ENCODE measurements around the gene HTR3B.
"Not testable (repeated sequence)": the region's sequence is repeated elsewhere in the genome, so short reads cannot be mapped to it uniquely, and the experiment has no call there.

HTR3B gene

GRCh38 chr11:113896156-113896879 is 8.3 kb upstream of the HTR3B start:
- FAIRE-seq (peak; percentile 75), DNase-seq (ENCODE audit: insufficient read length, low spot score) (no peak)
- no peak for TF ChIP-seq POLR2A (IDR thresholded peaks at IDR 0.05; ENCODE audit: low read depth, low read length)

- TF ChIP-seq POLR2A (IDR thresholded peaks at IDR 0.05; ENCODE audit: low read depth, low read length), result no peak
- FAIRE-seq, result no peak
- DNase-seq (ENCODE audit: insufficient read length, low spot score), result no peak
Measured at GRCh38 chr11:113901141-113901540, 3.5 kb upstream of the HTR3B start.

- DNase-seq (ENCODE audit: insufficient read length, low spot score) (no peak), FAIRE-seq (no peak)
- no peak for TF ChIP-seq POLR2A (IDR thresholded peaks at IDR 0.05; ENCODE audit: low read depth, low read length)
Measured at GRCh38 chr11:113906038-113906437, 1.4 kb downstream of the HTR3B start.

GRCh38 chr11:113906516-113906915 is 1.9 kb downstream of the HTR3B start:
- FAIRE-seq, result no peak
- no peak for DNase-seq (ENCODE audit: insufficient read length, low spot score)
- no peak for TF ChIP-seq POLR2A (IDR thresholded peaks at IDR 0.05; ENCODE audit: low read depth, low read length)

- FAIRE-seq (no peak), DNase-seq (ENCODE audit: insufficient read length, low spot score) (no peak)
- no peak for TF ChIP-seq POLR2A (IDR thresholded peaks at IDR 0.05; ENCODE audit: low read depth, low read length)
Measured at GRCh38 chr11:113907152-113907551, 2.6 kb downstream of the HTR3B start.

- TF ChIP-seq POLR2A (IDR thresholded peaks at IDR 0.05; ENCODE audit: low read depth, low read length), result no peak
- DNase-seq (ENCODE audit: insufficient read length, low spot score) (no peak), FAIRE-seq (no peak)
Measured at GRCh38 chr11:113907681-113908080, 3.1 kb downstream of the HTR3B start.

GRCh38 chr11:113908098-113908497 is 3.5 kb downstream of the HTR3B start:
- no peak for TF ChIP-seq POLR2A (IDR thresholded peaks at IDR 0.05; ENCODE audit: low read depth, low read length)
- DNase-seq (ENCODE audit: insufficient read length, low spot score), result no peak

GRCh38 chr11:113911491-113911890 is 6.9 kb downstream of the HTR3B start:
- not testable (repeated sequence) for DNase-seq (ENCODE audit: insufficient read length, low spot score); FAIRE-seq

More at GRCh38 chr11:113908098-113908497, 3.5 kb downstream of the HTR3B start:
- no peak for FAIRE-seq

- no peak for FAIRE-seq
- TF ChIP-seq POLR2A (IDR thresholded peaks at IDR 0.05; ENCODE audit: low read depth, low read length), result no peak
- no peak for DNase-seq (ENCODE audit: insufficient read length, low spot score)
Measured at GRCh38 chr11:113923572-113923971, 19.0 kb downstream of the HTR3B start.

GRCh38 chr11:113926273-113927197 is 21.9 kb downstream of the HTR3B start:
- DNase-seq (ENCODE audit: insufficient read length, low spot score) (no peak), FAIRE-seq (no peak)
- no peak for TF ChIP-seq POLR2A (IDR thresholded peaks at IDR 0.05; ENCODE audit: low read depth, low read length)

- FAIRE-seq (no peak), DNase-seq (ENCODE audit: insufficient read length, low spot score) (no peak)
- no peak for TF ChIP-seq POLR2A (IDR thresholded peaks at IDR 0.05; ENCODE audit: low read depth, low read length)
Measured at GRCh38 chr11:113928311-113928710, 23.7 kb downstream of the HTR3B start.

- FAIRE-seq, result no peak
- DNase-seq (ENCODE audit: insufficient read length, low spot score), result no peak
- TF ChIP-seq POLR2A (IDR thresholded peaks at IDR 0.05; ENCODE audit: low read depth, low read length), result no peak
Measured at GRCh38 chr11:113932788-113933187, 28.2 kb downstream of the HTR3B start.

GRCh38 chr11:113934193-113934592 is 29.6 kb downstream of the HTR3B start:
- not testable (repeated sequence) for FAIRE-seq; DNase-seq (ENCODE audit: insufficient read length, low spot score)

- FAIRE-seq (no peak), DNase-seq (ENCODE audit: insufficient read length, low spot score) (no peak)
- no peak for TF ChIP-seq POLR2A (IDR thresholded peaks at IDR 0.05; ENCODE audit: low read depth, low read length)
Measured at GRCh38 chr11:113934761-113935160, 30.2 kb downstream of the HTR3B start.

GRCh38 chr11:113935858-113936257 is 31.3 kb downstream of the HTR3B start:
- DNase-seq (ENCODE audit: insufficient read length, low spot score), result no peak
- no peak for FAIRE-seq
- TF ChIP-seq POLR2A (IDR thresholded peaks at IDR 0.05; ENCODE audit: low read depth, low read length), result no peak

All from H54 (cell line).